Measurements from ENCODE around the gene CALHM1.

- TF ChIP-seq POLR2A (IDR thresholded peaks at IDR 0.05): no peak
- TF ChIP-seq CTCF (IDR thresholded peaks at IDR 0.05 in 4 of 5, conservative IDR thresholded peaks at IDR 0.05 in 1 of 5): no peak
Measured at GRCh38 chr10:103487410-103487708, 28.7 kb upstream of the CALHM1 start.

Measured in gastrocnemius medialis (tissue), 4 donors.